ENCODE data around the gene C8B. TPM values are rescaled to one million over a fixed set of nuclear protein-coding genes. Genes with fewer than 3 reads are reported as not detected.

C8B gene
- total RNA-seq, 1 donor from 2014 or later: not detected

GRCh38 chr1:56924116-56924515, 41.7 kb downstream of the C8B start:
- Histone ChIP-seq H3K27ac (ENCODE audit: low read depth, low read length) (no peak overlapping the region), H3K4me1 (ENCODE audit: control insufficient read depth in 3 of 3, insufficient read depth in 3 of 3, low read length in 3 of 3) (no peaks in the 10 kb centered on the region)

GRCh38 chr1:56923201-56923600, 42.6 kb downstream of the C8B start:
- Histone ChIP-seq H3K36me3 (ENCODE audit: control insufficient read depth in 3 of 3, insufficient read depth in 3 of 3, low read length in 3 of 3) (no peaks in the 10 kb centered on the region), H3K27ac (ENCODE audit: low read depth, low read length) (no peak overlapping the region), H3K4me1 (ENCODE audit: control insufficient read depth in 3 of 3, insufficient read depth in 3 of 3, low read length in 3 of 3) (no peaks in the 10 kb centered on the region), H3K4me3 (ENCODE audit: low read length in 3 of 3) (no peak overlapping the region), H3K9ac (ENCODE audit: low read depth in 1 of 3, low read length in 3 of 3) (no peak overlapping the region), H3K27me3 (ENCODE audit: control insufficient read depth in 3 of 3, insufficient read depth in 3 of 3, low read length in 3 of 3) (no peaks in the 10 kb centered on the region), H3K9me3 (ENCODE audit: control insufficient read depth in 3 of 3, low read length in 3 of 3) (no peaks in the 10 kb centered on the region)

More at GRCh38 chr1:56924116-56924515, 41.7 kb downstream of the C8B start:
- no peak overlapping the region for H3K4me3 ChIP-seq (ENCODE audit: low read length in 3 of 3)
- H3K9me3 ChIP-seq (ENCODE audit: control insufficient read depth in 3 of 3, low read length in 3 of 3): no peaks in the 10 kb centered on the region
- H3K9ac ChIP-seq (ENCODE audit: low read depth in 1 of 3, low read length in 3 of 3): no peak overlapping the region
- no peaks in the 10 kb centered on the region for H3K27me3 ChIP-seq (ENCODE audit: control insufficient read depth in 3 of 3, insufficient read depth in 3 of 3, low read length in 3 of 3)
- H3K36me3 ChIP-seq (ENCODE audit: control insufficient read depth in 3 of 3, insufficient read depth in 3 of 3, low read length in 3 of 3): no peaks in the 10 kb centered on the region

- H3K4me1 ChIP-seq (ENCODE audit: control insufficient read depth in 3 of 3, insufficient read depth in 3 of 3, low read length in 3 of 3): no peaks in the 10 kb centered on the region
- no peaks in the 10 kb centered on the region for H3K36me3 ChIP-seq (ENCODE audit: control insufficient read depth in 3 of 3, insufficient read depth in 3 of 3, low read length in 3 of 3)
- H3K9me3 ChIP-seq (ENCODE audit: control insufficient read depth in 3 of 3, low read length in 3 of 3): no peaks in the 10 kb centered on the region
Observed at GRCh38 chr1:56922507-56922906, 43.3 kb downstream of the C8B start.

GRCh38 chr1:56922070-56922469, 43.7 kb downstream of the C8B start:
- Histone ChIP-seq H3K4me1 (ENCODE audit: control insufficient read depth in 3 of 3, insufficient read depth in 3 of 3, low read length in 3 of 3) (no peaks in the 10 kb centered on the region), H3K27ac (ENCODE audit: low read depth, low read length) (no peak overlapping the region), H3K9ac (ENCODE audit: low read depth in 1 of 3, low read length in 3 of 3) (no peak overlapping the region), H3K27me3 (ENCODE audit: control insufficient read depth in 3 of 3, insufficient read depth in 3 of 3, low read length in 3 of 3) (no peaks in the 10 kb centered on the region), H3K4me3 (ENCODE audit: low read length in 3 of 3) (no peak overlapping the region), H3K36me3 (ENCODE audit: control insufficient read depth in 3 of 3, insufficient read depth in 3 of 3, low read length in 3 of 3) (no peaks in the 10 kb centered on the region), H3K9me3 (ENCODE audit: control insufficient read depth in 3 of 3, low read length in 3 of 3) (no peaks in the 10 kb centered on the region)

More at GRCh38 chr1:56922507-56922906, 43.3 kb downstream of the C8B start:
- Histone ChIP-seq H3K27ac (ENCODE audit: low read depth, low read length) (no peak overlapping the region), H3K27me3 (ENCODE audit: control insufficient read depth in 3 of 3, insufficient read depth in 3 of 3, low read length in 3 of 3) (no peaks in the 10 kb centered on the region), H3K4me3 (ENCODE audit: low read length in 3 of 3) (no peak overlapping the region), H3K9ac (ENCODE audit: low read depth in 1 of 3, low read length in 3 of 3) (no peak overlapping the region)

- no peak overlapping the region for H3K4me3 ChIP-seq (ENCODE audit: low read length in 3 of 3)
- no peaks in the 10 kb centered on the region for H3K36me3 ChIP-seq (ENCODE audit: control insufficient read depth in 3 of 3, insufficient read depth in 3 of 3, low read length in 3 of 3)
Observed at GRCh38 chr1:56921479-56921878, 44.3 kb downstream of the C8B start.

GRCh38 chr1:56920591-56921001, 45.2 kb downstream of the C8B start:
- no peak overlapping the region for H3K9ac ChIP-seq (ENCODE audit: low read depth in 1 of 3, low read length in 3 of 3)
- H3K27ac ChIP-seq (ENCODE audit: low read depth, low read length): no peak overlapping the region
- H3K4me1 ChIP-seq (ENCODE audit: control insufficient read depth in 3 of 3, insufficient read depth in 3 of 3, low read length in 3 of 3): no peaks in the 10 kb centered on the region
- no peaks in the 10 kb centered on the region for H3K9me3 ChIP-seq (ENCODE audit: control insufficient read depth in 3 of 3, low read length in 3 of 3)
- H3K27me3 ChIP-seq (ENCODE audit: control insufficient read depth in 3 of 3, insufficient read depth in 3 of 3, low read length in 3 of 3): no peaks in the 10 kb centered on the region
- no peak overlapping the region for H3K4me3 ChIP-seq (ENCODE audit: low read length in 3 of 3)
- H3K36me3 ChIP-seq (ENCODE audit: control insufficient read depth in 3 of 3, insufficient read depth in 3 of 3, low read length in 3 of 3): no peaks in the 10 kb centered on the region

More at GRCh38 chr1:56921479-56921878, 44.3 kb downstream of the C8B start:
- H3K9ac ChIP-seq (ENCODE audit: low read depth in 1 of 3, low read length in 3 of 3): no peak overlapping the region
- no peaks in the 10 kb centered on the region for H3K9me3 ChIP-seq (ENCODE audit: control insufficient read depth in 3 of 3, low read length in 3 of 3)
- no peaks in the 10 kb centered on the region for H3K27me3 ChIP-seq (ENCODE audit: control insufficient read depth in 3 of 3, insufficient read depth in 3 of 3, low read length in 3 of 3)
- H3K27ac ChIP-seq (ENCODE audit: low read depth, low read length): no peak overlapping the region
- H3K4me1 ChIP-seq (ENCODE audit: control insufficient read depth in 3 of 3, insufficient read depth in 3 of 3, low read length in 3 of 3): no peaks in the 10 kb centered on the region

GRCh38 chr1:56917356-56917755, 48.5 kb downstream of the C8B start:
- no peaks in the 10 kb centered on the region for H3K4me1 ChIP-seq (ENCODE audit: control insufficient read depth in 3 of 3, insufficient read depth in 3 of 3, low read length in 3 of 3)
- no peak overlapping the region for H3K27ac ChIP-seq (ENCODE audit: low read depth, low read length)
- no peak overlapping the region for H3K4me3 ChIP-seq (ENCODE audit: low read length in 3 of 3)
- H3K36me3 ChIP-seq (ENCODE audit: control insufficient read depth in 3 of 3, insufficient read depth in 3 of 3, low read length in 3 of 3): no peaks in the 10 kb centered on the region
- H3K9ac ChIP-seq (ENCODE audit: low read depth in 1 of 3, low read length in 3 of 3): no peak overlapping the region
- H3K27me3 ChIP-seq (ENCODE audit: control insufficient read depth in 3 of 3, insufficient read depth in 3 of 3, low read length in 3 of 3): no peaks in the 10 kb centered on the region
- H3K9me3 ChIP-seq (ENCODE audit: control insufficient read depth in 3 of 3, low read length in 3 of 3): no peaks in the 10 kb centered on the region

GRCh38 chr1:56916630-56917029, 49.2 kb downstream of the C8B start:
- Histone ChIP-seq H3K9me3 (ENCODE audit: control insufficient read depth in 3 of 3, low read length in 3 of 3) (no peaks in the 10 kb centered on the region), H3K27ac (ENCODE audit: low read depth, low read length) (no peak overlapping the region), H3K9ac (ENCODE audit: low read depth in 1 of 3, low read length in 3 of 3) (no peak overlapping the region), H3K4me3 (ENCODE audit: low read length in 3 of 3) (no peak overlapping the region), H3K27me3 (ENCODE audit: control insufficient read depth in 3 of 3, insufficient read depth in 3 of 3, low read length in 3 of 3) (no peaks in the 10 kb centered on the region), H3K36me3 (ENCODE audit: control insufficient read depth in 3 of 3, insufficient read depth in 3 of 3, low read length in 3 of 3) (no peaks in the 10 kb centered on the region), H3K4me1 (ENCODE audit: control insufficient read depth in 3 of 3, insufficient read depth in 3 of 3, low read length in 3 of 3) (no peaks in the 10 kb centered on the region)

- Histone ChIP-seq H3K9me3 (ENCODE audit: control insufficient read depth in 3 of 3, low read length in 3 of 3) (no peaks in the 10 kb centered on the region), H3K27ac (ENCODE audit: low read depth, low read length) (no peak overlapping the region), H3K36me3 (ENCODE audit: control insufficient read depth in 3 of 3, insufficient read depth in 3 of 3, low read length in 3 of 3) (no peaks in the 10 kb centered on the region), H3K9ac (ENCODE audit: low read depth in 1 of 3, low read length in 3 of 3) (no peak overlapping the region), H3K4me3 (ENCODE audit: low read length in 3 of 3) (no peak overlapping the region), H3K27me3 (ENCODE audit: control insufficient read depth in 3 of 3, insufficient read depth in 3 of 3, low read length in 3 of 3) (no peaks in the 10 kb centered on the region), H3K4me1 (ENCODE audit: control insufficient read depth in 3 of 3, insufficient read depth in 3 of 3, low read length in 3 of 3) (no peaks in the 10 kb centered on the region)
Observed at GRCh38 chr1:56915960-56916359, 49.9 kb downstream of the C8B start.

GRCh38 chr1:56912325-56912724, 53.5 kb downstream of the C8B start:
- no peaks in the 10 kb centered on the region for H3K36me3 ChIP-seq (ENCODE audit: control insufficient read depth in 3 of 3, insufficient read depth in 3 of 3, low read length in 3 of 3)
- no peaks in the 10 kb centered on the region for H3K27me3 ChIP-seq (ENCODE audit: control insufficient read depth in 3 of 3, insufficient read depth in 3 of 3, low read length in 3 of 3)
- H3K9ac ChIP-seq (ENCODE audit: low read depth in 1 of 3, low read length in 3 of 3): no peak overlapping the region
- peaks cover 0 to 3% (median 0%) of the 10 kb centered on the region in 3 donors for H3K4me1 ChIP-seq (ENCODE audit: control insufficient read depth in 3 of 3, insufficient read depth in 3 of 3, low read length in 3 of 3)
- no peak overlapping the region for H3K4me3 ChIP-seq (ENCODE audit: low read length in 3 of 3)
- no peak overlapping the region for H3K27ac ChIP-seq (ENCODE audit: low read depth, low read length)
- no peaks in the 10 kb centered on the region for H3K9me3 ChIP-seq (ENCODE audit: control insufficient read depth in 3 of 3, low read length in 3 of 3)
